ENCODE data around the gene GRHL1. TPM values are rescaled to one million over a fixed set of nuclear protein-coding genes. Genes with fewer than 3 reads are reported as not detected.

Gene GRHL1
- total and polyA plus RNA-seq, 12 donors = 0.57 to 2.6 (median 1.2) TPM; not detected in 1

DNA sequence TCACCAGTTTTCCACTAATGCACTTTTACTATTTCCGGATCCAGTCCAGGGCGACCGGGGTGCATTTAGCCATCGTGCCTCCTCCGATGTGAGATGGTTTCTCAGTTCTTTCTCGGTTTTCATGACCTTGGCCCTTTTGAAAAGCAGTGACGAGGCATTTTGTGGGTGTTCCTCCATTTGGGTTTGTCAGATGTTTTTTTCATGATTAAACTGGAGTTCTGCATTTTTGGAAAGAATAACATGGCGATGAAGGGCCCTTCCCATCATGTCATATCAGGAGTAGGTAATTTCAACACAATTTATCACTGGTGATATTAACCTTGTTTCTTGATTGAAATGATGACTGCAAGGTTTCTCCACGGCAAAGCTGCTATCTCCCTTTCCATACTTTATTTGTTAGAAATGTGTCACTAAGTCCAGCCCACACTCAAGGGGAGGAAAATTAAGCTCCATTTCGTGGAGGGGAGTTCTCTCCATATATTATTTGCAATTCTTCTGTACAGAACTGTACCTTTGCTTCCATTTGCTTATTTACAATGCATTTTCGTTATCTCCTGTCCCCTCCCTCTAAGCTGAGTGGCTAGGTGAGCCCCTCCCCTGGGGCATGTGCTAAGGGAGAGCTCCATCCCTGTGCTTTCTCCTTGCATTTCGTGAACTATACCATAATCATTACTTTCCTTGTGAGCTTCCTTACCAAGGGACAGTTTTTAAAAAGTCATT, 83.0 kb downstream of the GRHL1 start:
- Histone ChIP-seq H3K4me3 (no peak overlapping the region), H3K4me1 (replicated peaks in 1 of 2) (peaks cover 38 to 39% of the 10 kb centered on the region in 2 donors), H3K36me3 (replicated peaks in 1 of 2) (no peaks in the 10 kb centered on the region), H3K27me3 (no peaks in the 10 kb centered on the region), H3K9me3 (replicated peaks in 1 of 3) (no peaks in the 10 kb centered on the region), H3K27ac (peak overlapping the region in 3 of 5 donors; percentile 51 to 94 (median 83))
- intact Hi-C loops (cut with DNase I) = loop anchor here in 1 of 2 donors (5.0 kb wide), 1 partner anchor 47 kb away; no protein-coding TSS in a partner anchor
- 45 to 61% (median 49%) methylated on average over 12 of the region's 12 CpGs for WGBS, 4 donors
- peak in 1 of 7 donors; percentile 40 for DNase-seq
- TF ChIP-seq POLR2A (IDR thresholded peaks at IDR 0.05) (no peak), CTCF (IDR thresholded peaks at IDR 0.05) (no peak)

GRCh38 chr2:10035053-10035422, 83.5 kb downstream of the GRHL1 start:
- intact Hi-C loops (cut with DNase I) = no loop called here
- Histone ChIP-seq H3K4me1 (replicated peaks in 1 of 2) (peaks cover 43 to 44% of the 10 kb centered on the region in 2 donors), H3K4me3 (no peak overlapping the region), H3K36me3 (replicated peaks in 1 of 2) (no peaks in the 10 kb centered on the region), H3K9me3 (replicated peaks in 1 of 3) (no peaks in the 10 kb centered on the region), H3K27me3 (no peaks in the 10 kb centered on the region), H3K27ac (peak overlapping the region in 3 of 5 donors; percentile 51 to 94 (median 83))
- WGBS, 4 donors = 44 to 63% (median 54%) methylated on average over 3 of the region's 3 CpGs
- no peak for TF ChIP-seq POLR2A (IDR thresholded peaks at IDR 0.05)
- no peak for TF ChIP-seq CTCF (IDR thresholded peaks at IDR 0.05)
- DNase-seq = no peak

DNA sequence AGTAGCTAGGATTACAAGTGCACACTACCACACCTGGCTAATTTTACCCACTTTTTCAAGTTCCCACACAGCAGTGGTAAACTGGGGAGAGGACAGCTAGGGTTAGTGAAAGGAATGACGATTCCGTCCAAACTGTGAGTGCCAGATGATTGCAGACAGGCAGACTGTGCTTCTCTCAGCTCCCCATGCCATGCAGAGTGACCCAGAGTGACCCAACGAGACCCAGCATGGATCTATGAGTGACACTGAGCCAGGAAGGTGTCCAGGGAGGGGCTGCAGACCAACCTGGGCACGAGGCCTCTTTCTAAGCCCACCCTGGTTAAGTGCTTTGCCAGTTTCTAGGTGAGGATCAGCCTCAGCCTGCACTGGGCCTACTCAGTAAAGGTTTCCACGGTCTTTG, 84.1 kb downstream of the GRHL1 start:
- Histone ChIP-seq H3K36me3 (replicated peaks in 1 of 2) (no peaks in the 10 kb centered on the region), H3K27ac (peak overlapping the region; percentile 63 to 94 (median 83)), H3K27me3 (no peaks in the 10 kb centered on the region), H3K9me3 (replicated peaks in 1 of 3) (no peaks in the 10 kb centered on the region), H3K4me3 (no peak overlapping the region), H3K4me1 (replicated peaks in 1 of 2) (peaks cover 49 to 50% of the 10 kb centered on the region in 2 donors)
- WGBS, 4 donors = 52 to 73% (median 63%) methylated on average over 4 to 5 of the region's 5 CpGs
- intact Hi-C loops (cut with DNase I) = no loop called here
- DNase-seq = no peak
- TF ChIP-seq CTCF (IDR thresholded peaks at IDR 0.05) (no peak), POLR2A (IDR thresholded peaks at IDR 0.05) (no peak)

GRCh38 chr2:10036095-10036884, 84.8 kb downstream of the GRHL1 start:
- peaks cover 54 to 55% of the 10 kb centered on the region in 2 donors for H3K4me1 ChIP-seq (replicated peaks in 1 of 2)
- 20 to 35% (median 25%) methylated on average over 4 to 14 of the region's 14 CpGs for WGBS, 4 donors
- peak overlapping the region; percentile 63 to 94 (median 83) for H3K27ac ChIP-seq
- no peaks in the 10 kb centered on the region for H3K9me3 ChIP-seq (replicated peaks in 1 of 3)
- TF ChIP-seq CTCF (IDR thresholded peaks at IDR 0.05) = peak; percentile 30 to 71 (median 62)
- peak in 1 of 2 donors; percentile 62 for TF ChIP-seq POLR2A (IDR thresholded peaks at IDR 0.05)
- H3K36me3 ChIP-seq (replicated peaks in 1 of 2) = no peaks in the 10 kb centered on the region
- no peaks in the 10 kb centered on the region for H3K27me3 ChIP-seq
- DNase-seq = peak; percentile 84 to 94 (median 92)
- no peak overlapping the region for H3K4me3 ChIP-seq
- intact Hi-C loops (cut with DNase I) = no loop called here
